Testis (tissue), 3 donors: Measurements from ENCODE around the gene ZBTB7C. TPM values are rescaled to one million over a fixed set of nuclear protein-coding genes. Genes with fewer than 3 reads are reported as not detected.

Source experiments
- DNase-seq: peaks from one replicate; pipeline ENCODE4 v3.0.0-alpha.2; 2019
- H3K27ac ChIP-seq, 2 donors: fragments of 200-600 bp; sonication (generic); one replicate each; pipeline ENCODE4 v1.5.1; 2019
- H3K27me3 ChIP-seq: fragments of 200-600 bp; sonication (generic); one replicate; pipeline ENCODE4 v1.5.1; 2019
- H3K36me3 ChIP-seq: fragments of 200-600 bp; sonication (generic); one replicate; pipeline ENCODE4 v1.5.1; 2017; ENCODE audit warnings: low read depth; ENCODE audit errors: missing control alignments
- H3K4me1 ChIP-seq: fragments of 200-600 bp; sonication (generic); one replicate; pipeline ENCODE4 v1.5.1; 2019
- H3K4me3 ChIP-seq, 2 donors: fragments of 200-600 bp; sonication (generic); one replicate each; pipeline ENCODE4 v1.5.1; 2017 to 2019
- H3K9me3 ChIP-seq: fragments of 200-600 bp; sonication (generic); one replicate; pipeline ENCODE4 v1.5.1; 2017
- POLR2A ChIP-seq: fragments of 450-650 bp; IDR thresholded peaks from one replicate; pipeline ENCODE4 v1.6.1; 2017; ENCODE audit warnings: antibody characterized with exemption, mild to moderate bottlenecking, moderate library complexity
- WGBS, 2 donors: methylation state at CpG; one replicate each; pipeline ENCODE4 v1.1.5; 2018; 5-methylcytosine and 5-hydroxymethylcytosine counted together
- intact Hi-C: fragments of 100-400 bp; cut with DNase I; formaldehyde crosslinking; loops from one replicate; pipeline ENCODE4 v1.15.1; 2023; ENCODE audit warnings: low total_unique reads
- polyA plus RNA-seq: library from polyadenylated mRNA; stranded (reverse); fragments of 350-450 nt; fragmentation: Illumina TruSeq; extraction: RNeasy Lipid Tissue Mini Kit (QIAGEN cat#74804); gene quantifications from one replicate; pipeline ENCODE4 v1.2.3, GENCODE V29; 2014; ENCODE audit warnings: low read depth, low replicate concordance; ENCODE audit not compliant: insufficient read depth
- total RNA-seq, 2 donors: library from RNA; depleted of rRNA; stranded (reverse); fragments of >200 nt; gene quantifications; one replicate each; pipeline ENCODE4 v1.2.3, GENCODE V29; 2016
- TF ChIP-seq, protein P1 (sequence below), 3 experiments: fragments of 450-650 bp in 2 of 3; fragments of 200-600 bp in 1 of 3; sonication (generic) in 1 of 3; IDR thresholded peaks; one replicate each; pipeline ENCODE4 v1.5.1; 2016 to 2019; ENCODE audit warnings: antibody characterized with exemption in 3 of 3, mild to moderate bottlenecking in 2 of 3, moderate library complexity in 1 of 3

ZBTB7C gene
- total and polyA plus RNA-seq, 3 donors from 2014 or later = 14.1 to 65.4 (median 42.4) TPM

DNA sequence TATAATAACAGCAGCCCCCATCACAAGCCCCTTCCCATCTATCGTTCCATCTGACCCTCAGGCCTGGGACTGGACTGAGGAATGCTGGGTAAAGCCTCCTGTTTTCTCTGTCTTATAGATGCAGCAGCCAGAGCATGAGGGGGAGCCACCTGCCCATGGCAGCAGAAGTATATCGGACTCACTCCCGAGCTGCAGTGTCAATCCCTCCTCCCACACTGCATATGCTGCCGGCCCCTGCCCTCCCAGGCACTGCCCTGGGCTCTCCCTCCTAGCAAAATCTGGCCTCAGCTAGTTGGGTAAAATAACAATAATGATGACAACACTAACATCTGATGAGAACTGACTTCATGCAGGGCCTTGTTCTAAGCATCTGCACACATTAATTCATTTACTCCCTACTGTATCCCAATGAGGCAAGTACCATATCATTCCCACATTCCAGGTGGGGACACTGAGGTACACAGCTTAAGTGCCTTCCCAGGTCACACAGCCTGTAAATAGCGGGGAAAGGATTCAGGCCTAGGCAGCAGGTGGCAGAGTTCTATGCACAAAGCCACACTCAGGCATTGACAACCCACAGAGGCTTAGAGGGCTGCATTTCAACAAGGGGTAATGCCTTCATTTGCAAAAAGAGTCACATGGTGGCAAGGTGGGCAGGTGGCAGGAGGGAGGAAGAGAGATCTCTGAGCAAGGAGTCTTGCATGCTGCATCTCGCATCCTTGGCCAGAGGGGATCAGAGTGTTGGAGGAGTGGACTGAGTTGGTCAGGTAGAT lies 190.0 kb downstream of the ZBTB7C start:
- H3K9me3 ChIP-seq = no peaks in the 10 kb centered on the region
- H3K4me1 ChIP-seq = peaks cover 19% of the 10 kb centered on the region
- H3K4me3 ChIP-seq = no peak overlapping the region
- intact Hi-C loops = no loop called here
- TF ChIP-seq, protein P1, sequence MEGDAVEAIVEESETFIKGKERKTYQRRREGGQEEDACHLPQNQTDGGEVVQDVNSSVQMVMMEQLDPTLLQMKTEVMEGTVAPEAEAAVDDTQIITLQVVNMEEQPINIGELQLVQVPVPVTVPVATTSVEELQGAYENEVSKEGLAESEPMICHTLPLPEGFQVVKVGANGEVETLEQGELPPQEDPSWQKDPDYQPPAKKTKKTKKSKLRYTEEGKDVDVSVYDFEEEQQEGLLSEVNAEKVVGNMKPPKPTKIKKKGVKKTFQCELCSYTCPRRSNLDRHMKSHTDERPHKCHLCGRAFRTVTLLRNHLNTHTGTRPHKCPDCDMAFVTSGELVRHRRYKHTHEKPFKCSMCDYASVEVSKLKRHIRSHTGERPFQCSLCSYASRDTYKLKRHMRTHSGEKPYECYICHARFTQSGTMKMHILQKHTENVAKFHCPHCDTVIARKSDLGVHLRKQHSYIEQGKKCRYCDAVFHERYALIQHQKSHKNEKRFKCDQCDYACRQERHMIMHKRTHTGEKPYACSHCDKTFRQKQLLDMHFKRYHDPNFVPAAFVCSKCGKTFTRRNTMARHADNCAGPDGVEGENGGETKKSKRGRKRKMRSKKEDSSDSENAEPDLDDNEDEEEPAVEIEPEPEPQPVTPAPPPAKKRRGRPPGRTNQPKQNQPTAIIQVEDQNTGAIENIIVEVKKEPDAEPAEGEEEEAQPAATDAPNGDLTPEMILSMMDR (IDR thresholded peaks at IDR 0.05) = no peak
- no peak for TF ChIP-seq POLR2A
- no peaks in the 10 kb centered on the region for H3K36me3 ChIP-seq
- H3K27me3 ChIP-seq = no peaks in the 10 kb centered on the region
- DNase-seq = no peak
- 74 to 76% methylated on average over 6 of the region's 6 CpGs for WGBS, 2 donors
- no peak overlapping the region for H3K27ac ChIP-seq

DNA sequence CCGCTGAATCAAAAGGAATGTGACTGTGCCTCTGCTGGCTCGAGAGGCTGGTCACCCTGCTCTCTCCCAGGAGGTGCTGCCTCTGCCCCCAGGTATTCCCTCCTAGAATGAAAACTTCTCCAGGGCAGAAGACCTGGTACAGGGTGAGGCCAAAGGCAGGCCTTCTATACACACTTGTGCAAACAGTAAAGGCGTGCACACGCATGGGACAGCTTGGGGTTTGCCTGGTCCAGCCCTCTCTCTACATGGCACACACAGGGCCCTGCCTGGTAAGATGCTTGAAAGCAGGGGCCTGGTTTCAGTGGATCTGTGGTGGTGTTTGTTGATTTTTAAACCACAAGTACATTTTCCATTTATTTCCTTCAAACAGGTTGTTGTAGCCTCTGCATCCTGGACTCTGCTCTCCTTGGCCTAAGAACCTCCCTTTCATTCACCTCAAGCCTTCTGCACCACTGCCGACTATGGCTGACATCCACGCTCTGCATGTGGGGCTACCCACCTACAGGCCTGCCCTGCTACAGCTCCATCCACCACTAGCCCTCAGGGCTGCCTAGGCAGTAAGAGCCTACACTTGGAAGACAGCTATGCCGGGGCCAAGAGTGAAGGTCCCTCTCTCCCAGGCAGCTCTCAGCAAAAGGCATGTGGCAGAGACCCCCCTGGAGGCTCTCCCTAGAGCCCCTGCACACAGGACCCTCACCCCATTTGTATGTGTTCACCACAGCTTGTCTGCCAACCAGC lies 190.7 kb downstream of the ZBTB7C start:
- Histone ChIP-seq H3K9me3 (no peaks in the 10 kb centered on the region), H3K4me3 (no peak overlapping the region), H3K36me3 (no peaks in the 10 kb centered on the region), H3K27me3 (no peaks in the 10 kb centered on the region), H3K4me1 (peaks cover 19% of the 10 kb centered on the region), H3K27ac (no peak overlapping the region)
- TF ChIP-seq, protein P1 (IDR thresholded peaks at IDR 0.05) = no peak
- TF ChIP-seq POLR2A = no peak
- intact Hi-C loops = no loop called here
- DNase-seq = no peak
- 85 to 92% methylated on average over 5 to 7 of the region's 7 CpGs for WGBS, 2 donors

DNA sequence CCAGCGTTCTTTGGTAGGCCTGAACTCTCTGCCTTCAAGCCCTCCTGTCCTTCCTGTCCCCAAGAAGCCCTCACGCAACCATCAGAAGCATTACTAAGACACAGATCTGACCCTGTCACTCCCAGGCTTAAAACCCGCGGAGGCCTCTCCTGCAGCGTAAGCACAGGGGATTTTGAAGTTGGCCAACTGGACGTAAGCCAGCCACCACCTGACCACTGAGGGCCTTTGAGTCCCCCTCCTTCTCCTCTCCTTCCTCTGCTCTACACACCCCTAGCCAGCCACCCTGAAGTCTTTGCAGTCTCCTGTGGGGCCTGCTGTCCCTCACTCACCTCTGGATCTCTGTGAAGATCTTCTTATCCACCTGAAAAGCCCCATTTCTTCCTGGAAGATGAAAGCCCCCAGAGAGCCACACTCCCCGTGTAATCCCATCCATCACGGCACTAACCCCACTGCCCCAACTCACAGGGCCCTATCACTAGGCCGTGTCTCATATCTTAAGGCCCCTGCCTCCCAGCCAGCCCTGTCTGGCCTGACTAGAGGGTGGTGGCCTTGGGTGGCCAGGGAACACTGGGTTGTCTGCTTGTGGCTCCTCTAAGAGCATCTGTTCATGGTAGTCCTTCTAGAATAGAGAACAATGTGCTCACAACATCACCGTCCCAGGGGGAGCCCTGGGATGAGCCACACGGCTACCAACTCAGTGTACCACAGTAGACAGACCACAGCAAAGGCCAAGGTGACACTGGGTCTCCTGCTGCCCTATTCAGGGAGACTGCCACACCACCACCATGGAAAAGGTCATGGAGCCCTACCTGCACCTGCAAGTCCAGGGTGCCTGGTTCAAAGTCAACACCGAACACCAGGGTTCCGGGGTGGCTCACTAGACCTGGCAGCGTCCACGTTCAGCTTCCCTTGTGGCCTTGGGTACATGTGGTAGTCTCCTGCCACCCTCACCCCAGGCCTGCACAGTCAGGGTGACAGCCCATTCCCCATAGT lies 191.6 kb downstream of the ZBTB7C start:
- peak; percentile 33 for DNase-seq
- Histone ChIP-seq H3K9me3 (no peaks in the 10 kb centered on the region), H3K27me3 (no peaks in the 10 kb centered on the region), H3K4me1 (peaks cover 13% of the 10 kb centered on the region), H3K36me3 (no peaks in the 10 kb centered on the region), H3K27ac (no peak overlapping the region), H3K4me3 (no peak overlapping the region)
- 81 to 86% methylated on average over 12 to 15 of the region's 15 CpGs for WGBS, 2 donors
- no peak for TF ChIP-seq POLR2A
- TF ChIP-seq, protein P1 (IDR thresholded peaks at IDR 0.05) = no peak
- intact Hi-C loops = no loop called here

DNA sequence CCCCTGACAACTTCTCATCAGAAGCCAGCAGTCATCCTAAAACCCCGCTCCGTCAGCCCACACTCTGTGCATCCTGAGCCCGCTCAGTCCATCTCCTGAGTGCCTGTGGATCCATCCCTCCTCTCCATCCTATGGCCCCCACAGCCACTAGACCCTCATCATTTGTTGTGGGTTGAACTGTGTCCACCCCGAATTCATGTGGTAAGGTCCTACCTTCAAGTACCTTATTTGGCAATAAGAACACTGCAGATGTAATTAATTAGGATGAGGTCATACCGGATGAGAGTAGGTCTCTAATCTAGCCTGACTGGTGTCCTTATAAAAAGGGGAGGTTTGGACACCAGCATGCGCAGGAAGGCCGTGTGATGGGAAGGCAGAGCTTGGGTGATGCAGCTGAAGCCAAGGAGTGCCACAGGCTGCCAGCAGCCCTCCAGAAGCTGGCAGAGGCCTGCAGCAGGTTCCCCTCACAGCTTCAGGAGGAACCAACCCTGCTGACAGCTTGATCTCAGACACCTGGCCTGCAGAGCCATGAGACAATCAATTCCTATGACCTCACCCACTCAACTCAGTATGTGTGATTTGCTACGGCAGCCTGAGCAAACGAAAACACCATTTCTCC lies 192.4 kb downstream of the ZBTB7C start:
- no peak for TF ChIP-seq POLR2A
- TF ChIP-seq, protein P1 (IDR thresholded peaks at IDR 0.05) = no peak
- WGBS, 2 donors = 80 to 83% methylated on average over 9 of the region's 9 CpGs

More for the DNA sequence above, 192.4 kb downstream of the ZBTB7C start:
- DNase-seq = no peak
- no peaks in the 10 kb centered on the region for H3K27me3 ChIP-seq
- no peaks in the 10 kb centered on the region for H3K9me3 ChIP-seq
- H3K27ac ChIP-seq = no peak overlapping the region
- H3K4me3 ChIP-seq = no peak overlapping the region
- intact Hi-C loops = no loop called here
- H3K4me1 ChIP-seq = peaks cover 6% of the 10 kb centered on the region
- no peaks in the 10 kb centered on the region for H3K36me3 ChIP-seq
